GM18861 (cell line): ENCODE measurements around the gene DPPA2.
"Not testable (repeated sequence)": the region's sequence is repeated elsewhere in the genome, so short reads cannot be mapped to it uniquely, and the experiment has no call there.

Experiments
- ATAC-seq: cut with Tn5 transposase; IDR thresholded peaks from one replicate; pipeline ENCODE4 v1.9.1; 2021; ENCODE audit not compliant: unreplicated experiment

The DPPA2 gene

GRCh38 chr3:109316162-109316730, at the start of gene DPPA2:
DPPA2 (minus strand) TSS chr3:109316517; CDS start chr3:109314542, 1,975 bp downstream.
- ATAC-seq, result no peak

GRCh38 chr3:109364088-109364487, 47.8 kb upstream of the DPPA2 start:
- ATAC-seq, result no peak

- ATAC-seq, result no peak
Observed at GRCh38 chr3:109363634-109364033, 47.3 kb upstream of the DPPA2 start.

- no peak for ATAC-seq
Observed at GRCh38 chr3:109362823-109363222, 46.5 kb upstream of the DPPA2 start.

- ATAC-seq, result not testable (repeated sequence)
Observed at GRCh38 chr3:109358809-109359208, 42.5 kb upstream of the DPPA2 start.

- no peak for ATAC-seq
Observed at GRCh38 chr3:109356442-109357155, 40.3 kb upstream of the DPPA2 start.

- no peak for ATAC-seq
Observed at GRCh38 chr3:109355625-109356441, 39.5 kb upstream of the DPPA2 start.

- no peak for ATAC-seq
Observed at GRCh38 chr3:109353057-109353456, 36.7 kb upstream of the DPPA2 start.

GRCh38 chr3:109351231-109351630, 34.9 kb upstream of the DPPA2 start:
- no peak for ATAC-seq

GRCh38 chr3:109346770-109347295, 30.5 kb upstream of the DPPA2 start:
- ATAC-seq, result no peak

- no peak for ATAC-seq
Observed at GRCh38 chr3:109346099-109346498, 29.8 kb upstream of the DPPA2 start.

GRCh38 chr3:109339714-109340648, 23.7 kb upstream of the DPPA2 start:
- ATAC-seq, result no peak

GRCh38 chr3:109339197-109339596, 22.9 kb upstream of the DPPA2 start:
- no peak for ATAC-seq

GRCh38 chr3:109338322-109338721, 22.0 kb upstream of the DPPA2 start:
- no peak for ATAC-seq

- ATAC-seq, result no peak
Observed at GRCh38 chr3:109337393-109337792, 21.1 kb upstream of the DPPA2 start, which contains the start of gene DPPA4. DPPA4 (minus strand) TSS chr3:109337546; CDS start chr3:109337517, 29 bp downstream.

GRCh38 chr3:109336291-109336861, 20.1 kb upstream of the DPPA2 start:
- no peak for ATAC-seq

- ATAC-seq, result no peak
Observed at GRCh38 chr3:109334572-109334971, 18.3 kb upstream of the DPPA2 start.

GRCh38 chr3:109331692-109332091, 15.4 kb upstream of the DPPA2 start:
- ATAC-seq, result no peak

GRCh38 chr3:109330405-109330804, 14.1 kb upstream of the DPPA2 start:
- ATAC-seq, result no peak

GRCh38 chr3:109328202-109328601, 11.9 kb upstream of the DPPA2 start:
- no peak for ATAC-seq
